Breast epithelium (tissue), 4 donors: ENCODE measurements around the gene OR8B12. TPM values are rescaled to one million over a fixed set of nuclear protein-coding genes. Genes with fewer than 3 reads are reported as not detected.

Experiments
- DNase-seq, 2 donors: peaks; one replicate each; pipeline ENCODE4 v3.0.0-alpha.2; 2019; ENCODE audit warnings: low spot score in 2 of 2
- H3K27ac ChIP-seq, 2 donors: fragments of 200-600 bp; sonication (generic) in 1 of 2; one replicate each; pipeline ENCODE4 v1.5.1; 2016 to 2019; ENCODE audit warnings: mild to moderate bottlenecking in 1 of 2
- H3K27me3 ChIP-seq, 2 donors: fragments of 200-600 bp; sonication (generic) in 1 of 2; one replicate each; pipeline versions ENCODE4 v1.5.1 to v1.6.0; 2017 to 2019; ENCODE audit warnings: control low read depth in 1 of 2, mild to moderate bottlenecking in 1 of 2
- H3K36me3 ChIP-seq: fragments of 200-600 bp; one replicate; pipeline ENCODE4 v1.5.1; 2019
- H3K4me1 ChIP-seq, 2 donors: fragments of 200-600 bp; sonication (generic); one replicate each; pipeline ENCODE4 v1.5.1; 2016 to 2019; ENCODE audit warnings: control low read depth in 1 of 2
- H3K4me3 ChIP-seq, 3 donors: fragments of 200-600 bp; sonication (generic); 1 replicate in 2 of 3; 2 replicates in 1 of 3; pipeline ENCODE4 v1.5.1; 2016 to 2019; ENCODE audit warnings: mild to moderate bottlenecking in 3 of 3, moderate library complexity in 2 of 3
- H3K9me3 ChIP-seq, 2 donors: fragments of 200-600 bp; sonication (generic) in 1 of 2; one replicate each; pipeline ENCODE4 v1.5.1; 2016 to 2019; ENCODE audit warnings: control low read depth in 1 of 2
- POLR2A ChIP-seq: fragments of 450-650 bp; IDR thresholded peaks from one replicate; pipeline ENCODE4 v1.6.1; 2016; ENCODE audit warnings: antibody characterized with exemption, mild to moderate bottlenecking, moderate library complexity
- POLR2AphosphoS5 ChIP-seq, 3 donors: sonication (generic); formaldehyde crosslinking; IDR thresholded peaks; one replicate each; pipeline ENCODE4 v1.6.1; 2017; ENCODE audit warnings: antibody characterized with exemption in 3 of 3
- intact Hi-C: fragments of 100-400 bp; cut with DNase I; formaldehyde crosslinking; loops from one replicate; pipeline ENCODE4 v1.15.1; 2023; ENCODE audit warnings: low total_unique reads
- total RNA-seq, 3 donors: library from RNA; depleted of rRNA; stranded (reverse); fragments of >200 nt; gene quantifications; one replicate each; pipeline ENCODE4 v1.1.0, GENCODE V29; 2016
- TF ChIP-seq, protein P1 (sequence below), 3 donors: fragments of 450-650 bp; IDR thresholded peaks; one replicate each; pipeline ENCODE4 v1.5.1; 2016 to 2017; ENCODE audit warnings: antibody characterized with exemption in 3 of 3, mild to moderate bottlenecking in 3 of 3, moderate library complexity in 3 of 3

The OR8B12 gene
- total RNA-seq, 3 donors from 2014 or later, result not detected

DNA sequence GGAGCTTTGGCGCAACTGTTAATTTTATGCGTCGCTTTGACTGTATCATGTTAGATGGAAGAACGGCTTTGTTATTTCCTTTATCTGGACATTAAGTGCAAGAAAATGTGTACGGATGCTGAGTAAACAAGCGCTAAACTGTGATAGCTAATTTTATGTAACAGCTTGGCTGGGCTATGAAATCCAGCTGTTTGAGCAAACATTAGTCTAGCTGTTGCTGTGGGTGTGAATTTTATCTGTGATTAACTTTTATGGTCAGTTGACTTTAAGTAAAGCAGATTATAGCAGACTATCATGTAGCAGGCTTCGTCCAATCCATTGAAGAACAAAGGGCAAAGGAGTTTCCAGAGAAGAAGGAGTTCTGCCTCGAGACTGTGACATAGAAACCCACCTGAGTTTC lies 40.3 kb upstream of the OR8B12 start:
- no peaks in the 10 kb centered on the region for H3K9me3 ChIP-seq
- H3K4me3 ChIP-seq, result no peak overlapping the region
- H3K4me1 ChIP-seq, result no peaks in the 10 kb centered on the region
- intact Hi-C loops, result no loop called here
- no peaks in the 10 kb centered on the region for H3K27me3 ChIP-seq
- H3K36me3 ChIP-seq, result no peaks in the 10 kb centered on the region
- no peak for DNase-seq
- no peak for TF ChIP-seq POLR2A
- TF ChIP-seq, protein P1, sequence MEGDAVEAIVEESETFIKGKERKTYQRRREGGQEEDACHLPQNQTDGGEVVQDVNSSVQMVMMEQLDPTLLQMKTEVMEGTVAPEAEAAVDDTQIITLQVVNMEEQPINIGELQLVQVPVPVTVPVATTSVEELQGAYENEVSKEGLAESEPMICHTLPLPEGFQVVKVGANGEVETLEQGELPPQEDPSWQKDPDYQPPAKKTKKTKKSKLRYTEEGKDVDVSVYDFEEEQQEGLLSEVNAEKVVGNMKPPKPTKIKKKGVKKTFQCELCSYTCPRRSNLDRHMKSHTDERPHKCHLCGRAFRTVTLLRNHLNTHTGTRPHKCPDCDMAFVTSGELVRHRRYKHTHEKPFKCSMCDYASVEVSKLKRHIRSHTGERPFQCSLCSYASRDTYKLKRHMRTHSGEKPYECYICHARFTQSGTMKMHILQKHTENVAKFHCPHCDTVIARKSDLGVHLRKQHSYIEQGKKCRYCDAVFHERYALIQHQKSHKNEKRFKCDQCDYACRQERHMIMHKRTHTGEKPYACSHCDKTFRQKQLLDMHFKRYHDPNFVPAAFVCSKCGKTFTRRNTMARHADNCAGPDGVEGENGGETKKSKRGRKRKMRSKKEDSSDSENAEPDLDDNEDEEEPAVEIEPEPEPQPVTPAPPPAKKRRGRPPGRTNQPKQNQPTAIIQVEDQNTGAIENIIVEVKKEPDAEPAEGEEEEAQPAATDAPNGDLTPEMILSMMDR (IDR thresholded peaks at IDR 0.05), result no peak
- no peak for TF ChIP-seq POLR2AphosphoS5 (IDR thresholded peaks at IDR 0.05)
- no peak overlapping the region for H3K27ac ChIP-seq

DNA sequence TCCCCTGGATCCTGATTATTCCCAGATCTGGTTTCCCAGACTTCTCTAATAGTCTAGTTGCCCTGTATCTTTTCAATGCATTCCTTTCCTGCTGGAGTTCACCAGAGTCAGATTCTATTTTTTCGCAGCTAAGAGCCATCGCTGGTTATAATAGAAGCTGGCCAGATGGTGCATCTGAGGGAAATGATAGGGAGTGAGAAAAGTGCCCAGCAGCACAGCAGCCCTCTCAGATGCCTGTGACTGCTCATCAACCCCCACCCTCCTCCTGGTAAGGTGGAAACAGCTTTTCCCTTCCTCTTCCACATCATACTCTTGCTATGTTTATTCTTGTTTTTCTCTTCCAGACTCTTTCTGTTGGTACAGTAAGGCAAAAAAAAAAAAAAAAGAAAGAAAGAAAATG lies 39.1 kb upstream of the OR8B12 start:
- Histone ChIP-seq H3K4me3 (no peak overlapping the region), H3K27ac (no peak overlapping the region), H3K4me1 (no peaks in the 10 kb centered on the region), H3K27me3 (no peaks in the 10 kb centered on the region), H3K9me3 (no peaks in the 10 kb centered on the region), H3K36me3 (no peaks in the 10 kb centered on the region)
- TF ChIP-seq POLR2A, result no peak
- TF ChIP-seq, protein P1 (IDR thresholded peaks at IDR 0.05), result no peak
- TF ChIP-seq POLR2AphosphoS5 (IDR thresholded peaks at IDR 0.05), result no peak
- no peak for DNase-seq
- intact Hi-C loops, result no loop called here

DNA sequence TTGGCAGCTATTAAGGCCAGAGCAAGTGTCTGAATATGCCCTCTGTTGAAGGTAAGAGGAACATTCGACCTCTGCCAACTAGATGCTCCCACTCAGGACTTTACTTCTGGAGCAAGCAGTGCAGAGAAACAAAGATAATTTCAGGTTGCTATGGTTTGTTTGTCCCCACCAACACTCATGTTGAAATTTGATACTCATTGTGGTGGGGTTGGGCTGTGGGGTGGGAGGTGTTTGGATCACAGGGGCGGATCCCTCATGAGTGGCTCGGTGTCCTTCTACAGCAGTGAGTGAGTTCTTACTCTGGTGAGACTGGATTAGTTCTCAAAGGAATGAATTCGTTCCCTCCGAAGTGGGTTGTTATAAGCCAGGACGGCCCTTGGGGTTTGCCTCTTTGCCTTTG lies 38.4 kb upstream of the OR8B12 start:
- intact Hi-C loops, result no loop called here
- TF ChIP-seq, protein P1 (IDR thresholded peaks at IDR 0.05), result no peak
- TF ChIP-seq POLR2A (no peak), POLR2AphosphoS5 (IDR thresholded peaks at IDR 0.05) (no peak)
- Histone ChIP-seq H3K36me3 (no peaks in the 10 kb centered on the region), H3K27me3 (no peaks in the 10 kb centered on the region), H3K4me3 (no peak overlapping the region), H3K27ac (no peak overlapping the region), H3K4me1 (no peaks in the 10 kb centered on the region), H3K9me3 (no peaks in the 10 kb centered on the region)
- DNase-seq, result no peak

DNA sequence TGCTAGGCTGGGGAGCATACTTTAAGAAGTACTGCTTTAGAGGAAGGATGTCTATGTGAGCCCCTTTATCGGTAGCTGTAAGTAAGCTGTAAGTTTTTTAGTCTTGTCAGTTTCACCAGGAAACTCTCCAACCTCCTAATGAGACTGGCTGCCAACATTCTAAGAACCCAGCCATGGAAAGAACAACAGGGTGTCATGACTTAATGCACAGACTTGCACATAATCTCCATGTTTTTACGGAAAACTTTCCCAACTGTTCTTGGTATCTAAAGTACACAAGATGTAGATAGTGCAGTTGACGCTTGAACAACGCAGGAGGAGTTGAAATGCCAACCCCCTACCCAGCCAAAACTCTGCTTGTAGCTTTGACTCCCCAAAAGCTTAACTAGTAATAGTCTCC lies 35.3 kb upstream of the OR8B12 start:
- Histone ChIP-seq H3K4me1 (no peaks in the 10 kb centered on the region), H3K4me3 (no peak overlapping the region), H3K9me3 (no peaks in the 10 kb centered on the region), H3K36me3 (no peaks in the 10 kb centered on the region), H3K27ac (no peak overlapping the region), H3K27me3 (no peaks in the 10 kb centered on the region)
- no peak for DNase-seq
- TF ChIP-seq POLR2AphosphoS5 (IDR thresholded peaks at IDR 0.05) (no peak), POLR2A (no peak)
- TF ChIP-seq, protein P1 (IDR thresholded peaks at IDR 0.05), result no peak
- intact Hi-C loops, result no loop called here

DNA sequence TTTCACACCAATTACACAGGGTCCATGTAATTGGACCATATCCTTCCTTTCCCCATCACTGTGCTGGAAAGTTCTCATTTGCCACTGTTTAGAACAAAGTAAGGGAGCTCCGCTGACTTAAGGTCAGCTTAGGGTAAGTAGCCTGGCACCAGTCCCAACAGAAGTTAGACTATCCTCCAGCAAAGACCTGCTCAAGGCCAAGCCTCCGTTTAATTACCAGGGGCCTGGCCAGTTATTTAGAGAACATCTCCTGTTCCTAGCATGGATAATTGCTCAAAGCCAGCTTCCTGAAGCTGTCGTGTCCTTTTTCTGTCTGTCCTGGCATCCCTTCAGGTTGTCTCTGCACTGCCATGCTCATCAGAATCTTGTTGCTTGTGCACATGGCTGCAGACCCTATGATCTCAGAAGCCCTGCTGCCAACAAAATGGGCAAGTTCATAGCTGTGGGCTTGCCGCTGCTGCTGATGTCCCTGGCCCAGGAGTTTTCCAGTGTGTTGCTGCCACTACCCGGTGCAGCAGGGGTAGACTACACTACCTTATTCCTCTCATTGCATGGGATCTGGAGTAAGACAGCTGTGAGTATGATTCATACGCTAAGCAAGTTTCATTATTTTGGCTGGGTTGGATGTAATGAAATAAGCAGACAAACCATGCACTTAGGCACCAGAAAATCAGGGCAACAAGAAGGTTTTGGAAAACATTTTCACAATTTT lies 34.4 kb upstream of the OR8B12 start:
- TF ChIP-seq POLR2AphosphoS5 (IDR thresholded peaks at IDR 0.05), result no peak
- TF ChIP-seq POLR2A, result no peak
- TF ChIP-seq, protein P1 (IDR thresholded peaks at IDR 0.05), result no peak
- Histone ChIP-seq H3K4me1 (no peaks in the 10 kb centered on the region), H3K4me3 (no peak overlapping the region), H3K9me3 (no peaks in the 10 kb centered on the region), H3K27ac (no peak overlapping the region), H3K27me3 (no peaks in the 10 kb centered on the region), H3K36me3 (no peaks in the 10 kb centered on the region)
- DNase-seq, result no peak
- intact Hi-C loops, result no loop called here
